Activated naive CD8-positive, alpha-beta T cell treated with anti-CD3 and anti-CD28 coated beads for 36 hours (primary cell): ENCODE results near the gene PDCD7. TPM values are rescaled to one million over a fixed set of nuclear protein-coding genes. Genes with fewer than 3 reads are reported as not detected.

ENCODE experiments used
- DNase-seq: peaks from one replicate; pipeline ENCODE4 v3.0.0; 2021
- H3K27ac Mint-ChIP-seq: one replicate; pipeline ENCODE4 v1.8.0; 2022; ENCODE audit warnings: mild to moderate bottlenecking, moderate library complexity, mixed read lengths
- H3K27me3 Mint-ChIP-seq: one replicate; pipeline ENCODE4 v1.8.0; 2022; ENCODE audit warnings: mild to moderate bottlenecking, mixed read lengths
- H3K36me3 Mint-ChIP-seq: one replicate; pipeline ENCODE4 v1.8.0; 2021; ENCODE audit warnings: mild to moderate bottlenecking, mixed read lengths
- H3K4me1 Mint-ChIP-seq: one replicate; pipeline ENCODE4 v1.8.0; 2021; ENCODE audit warnings: mixed read lengths
- H3K4me3 Mint-ChIP-seq: one replicate; pipeline ENCODE4 v1.8.0; 2022; ENCODE audit warnings: mild to moderate bottlenecking, moderate library complexity, mixed read lengths
- H3K9me3 Mint-ChIP-seq: one replicate; pipeline ENCODE4 v1.8.0; 2022; ENCODE audit warnings: mixed read lengths
- total RNA-seq, 2 experiments: library from RNA; stranded (reverse); gene quantifications; one replicate each; pipeline ENCODE4 v1.2.3, GENCODE V29; 2021

Gene PDCD7
- total RNA-seq, 2 experiments from 2014 or later: 33.1 to 34.3 TPM

DNA sequence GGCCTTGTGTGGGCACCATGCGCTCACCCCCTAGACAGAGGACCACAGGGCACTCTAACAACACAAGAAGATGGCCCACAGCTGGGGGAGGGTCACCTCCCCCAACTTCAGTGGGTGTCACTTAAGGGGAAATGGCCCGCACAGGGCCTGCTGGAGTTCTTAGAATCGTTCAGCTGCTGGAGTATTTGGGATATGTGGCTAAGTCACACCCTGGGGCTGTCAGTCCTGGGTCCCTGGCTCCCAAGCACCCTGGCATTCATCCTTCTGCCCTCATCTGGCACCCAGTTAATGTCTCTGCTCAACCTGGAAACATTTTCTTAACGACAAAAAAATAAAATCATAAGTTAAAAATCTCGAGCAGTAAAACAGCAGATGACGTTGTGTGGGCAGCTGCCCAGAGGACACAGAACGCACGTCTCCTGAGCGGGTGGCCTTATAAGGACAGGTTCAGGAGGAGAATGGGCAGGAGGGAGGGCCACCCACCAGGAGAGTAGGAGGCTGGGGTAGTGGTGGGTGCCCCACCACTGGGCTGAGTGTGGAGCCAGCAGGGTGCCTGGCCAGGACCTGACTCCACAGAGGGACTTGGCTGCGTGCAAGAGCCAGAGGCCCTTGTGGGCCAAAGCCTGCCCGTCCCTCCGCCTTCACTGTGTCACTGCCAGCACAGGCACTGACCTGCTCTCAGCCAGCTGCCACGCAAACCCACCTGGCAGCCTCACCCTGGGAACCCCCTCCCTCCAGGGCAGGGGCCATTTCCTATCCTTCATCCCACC is 45.5 kb downstream of the PDCD7 start:
- DNase-seq: no peak
- Mint-ChIP-seq H3K27me3 (peaks cover 5% of the 10 kb centered on the region), H3K4me1 (no peaks in the 10 kb centered on the region), H3K4me3 (no peak overlapping the region), H3K27ac (no peak overlapping the region), H3K36me3 (no peaks in the 10 kb centered on the region), H3K9me3 (no peaks in the 10 kb centered on the region)

DNA sequence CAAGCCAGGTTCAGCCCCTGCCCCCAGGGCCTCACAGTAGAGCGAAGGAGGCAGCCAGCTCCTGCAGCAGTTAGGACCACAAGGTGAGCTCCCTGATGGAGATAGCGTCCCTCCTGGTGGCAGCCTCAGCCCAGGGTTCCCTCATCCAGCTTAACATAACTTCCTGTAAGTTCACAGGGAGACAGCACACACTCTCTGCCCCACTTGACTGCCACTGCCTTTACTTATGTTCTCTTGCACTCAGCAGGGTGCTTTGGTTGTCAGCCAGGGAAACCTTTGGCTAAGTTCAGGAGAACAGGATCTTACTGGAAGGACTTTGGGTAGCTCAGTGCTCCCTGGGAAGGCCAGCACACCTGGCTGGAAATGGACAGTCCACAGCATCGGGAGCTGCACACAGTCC is 46.2 kb downstream of the PDCD7 start:
- H3K27ac Mint-ChIP-seq: no peak overlapping the region
- H3K4me3 Mint-ChIP-seq: no peak overlapping the region
- H3K4me1 Mint-ChIP-seq: peaks cover 6% of the 10 kb centered on the region
- DNase-seq: no peak
- no peaks in the 10 kb centered on the region for H3K36me3 Mint-ChIP-seq
- H3K9me3 Mint-ChIP-seq: no peaks in the 10 kb centered on the region
- H3K27me3 Mint-ChIP-seq: peaks cover 11% of the 10 kb centered on the region

DNA sequence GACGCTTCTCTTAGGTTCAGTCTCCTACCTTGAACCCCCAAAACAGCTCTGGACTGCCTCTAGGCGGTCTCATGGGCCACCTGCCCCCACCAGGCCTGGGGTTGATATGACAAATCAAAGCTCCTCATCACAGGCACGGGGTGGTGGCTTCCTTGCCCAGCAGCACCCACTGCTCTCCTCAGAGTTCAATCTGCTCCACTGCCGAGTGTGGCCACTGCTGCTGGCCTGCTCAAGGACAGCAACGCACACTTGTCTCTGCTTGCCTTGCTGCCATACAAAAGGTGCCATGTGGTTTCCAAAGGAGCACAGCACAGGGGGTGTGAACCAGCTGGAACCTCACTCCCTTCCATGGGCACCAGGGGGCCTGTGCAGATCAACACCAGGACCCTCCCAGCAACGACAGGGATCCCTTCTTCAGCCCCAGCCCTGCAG is 46.9 kb downstream of the PDCD7 start:
- DNase-seq: no peak
- Mint-ChIP-seq H3K27ac (no peak overlapping the region), H3K27me3 (peaks cover 14% of the 10 kb centered on the region), H3K9me3 (no peaks in the 10 kb centered on the region), H3K4me1 (peaks cover 11% of the 10 kb centered on the region), H3K36me3 (no peaks in the 10 kb centered on the region), H3K4me3 (no peak overlapping the region)

DNA sequence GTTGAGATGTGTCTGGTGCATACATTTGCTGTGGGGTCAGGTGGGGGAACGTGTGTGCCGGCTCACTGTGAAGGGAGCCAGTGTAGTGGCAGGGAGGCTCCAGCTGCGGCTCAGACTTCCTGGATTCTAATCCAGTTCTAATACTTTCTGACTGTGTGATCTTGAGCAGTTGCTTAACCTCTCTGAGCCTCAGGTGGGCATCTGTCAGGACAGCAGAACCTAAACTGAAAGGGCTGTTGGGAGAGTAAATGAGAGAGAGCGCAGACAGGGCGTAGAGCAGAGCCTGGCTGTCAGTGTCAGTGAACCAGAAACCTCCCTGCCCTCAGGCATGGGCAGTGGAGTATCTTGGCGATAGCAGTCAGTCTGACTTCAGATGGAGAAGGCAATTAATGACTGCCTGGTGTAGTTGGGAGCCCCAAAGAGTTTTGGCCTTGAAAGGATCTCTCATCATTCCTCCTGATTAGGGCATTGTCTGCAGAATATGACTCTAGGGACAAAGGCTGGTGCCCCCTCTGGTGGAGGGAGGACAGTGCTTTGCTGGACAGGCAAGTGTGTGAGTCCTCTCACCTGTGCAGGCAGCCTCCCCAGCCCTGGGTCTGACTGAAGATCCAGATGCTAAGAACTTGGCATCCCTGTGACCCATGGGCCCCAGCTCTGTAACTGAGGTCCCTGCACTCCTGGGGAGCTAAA is 47.5 kb downstream of the PDCD7 start:
- no peak for DNase-seq
- H3K27ac Mint-ChIP-seq: no peak overlapping the region
- peaks cover 17% of the 10 kb centered on the region for H3K27me3 Mint-ChIP-seq
- H3K9me3 Mint-ChIP-seq: no peaks in the 10 kb centered on the region
- H3K4me3 Mint-ChIP-seq: no peak overlapping the region
- H3K4me1 Mint-ChIP-seq: peaks cover 14% of the 10 kb centered on the region
- H3K36me3 Mint-ChIP-seq: no peaks in the 10 kb centered on the region

DNA sequence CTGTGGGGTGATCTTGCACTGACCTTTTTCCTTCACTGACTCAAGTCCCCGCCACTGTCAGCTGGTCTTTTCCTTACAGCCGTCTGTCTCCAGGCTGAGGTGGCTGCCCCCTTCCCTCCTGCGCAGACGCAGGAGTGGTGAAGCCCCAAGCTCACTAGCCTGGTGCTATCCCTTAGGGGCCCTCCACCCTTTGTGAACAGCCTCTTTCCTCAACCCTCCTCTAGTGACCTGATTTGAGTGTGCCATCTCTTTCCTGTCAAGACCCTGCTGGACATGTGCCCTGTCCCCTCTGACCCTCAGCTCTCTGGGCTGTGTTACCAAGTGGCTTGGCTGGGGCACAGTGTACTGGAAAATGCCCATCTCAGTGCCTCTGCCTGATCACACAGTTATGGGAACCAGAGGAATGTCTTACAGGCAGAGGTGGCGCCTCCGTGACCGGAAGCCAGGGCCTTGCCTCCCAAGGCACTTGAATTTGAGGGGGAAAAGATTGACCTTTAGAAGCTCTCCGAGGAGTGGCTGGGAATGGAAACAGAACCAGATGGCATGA is 48.3 kb downstream of the PDCD7 start:
- Mint-ChIP-seq H3K27ac (no peak overlapping the region), H3K4me1 (peaks cover 14% of the 10 kb centered on the region), H3K9me3 (no peaks in the 10 kb centered on the region), H3K36me3 (no peaks in the 10 kb centered on the region), H3K27me3 (peaks cover 21% of the 10 kb centered on the region), H3K4me3 (no peak overlapping the region)
- no peak for DNase-seq

DNA sequence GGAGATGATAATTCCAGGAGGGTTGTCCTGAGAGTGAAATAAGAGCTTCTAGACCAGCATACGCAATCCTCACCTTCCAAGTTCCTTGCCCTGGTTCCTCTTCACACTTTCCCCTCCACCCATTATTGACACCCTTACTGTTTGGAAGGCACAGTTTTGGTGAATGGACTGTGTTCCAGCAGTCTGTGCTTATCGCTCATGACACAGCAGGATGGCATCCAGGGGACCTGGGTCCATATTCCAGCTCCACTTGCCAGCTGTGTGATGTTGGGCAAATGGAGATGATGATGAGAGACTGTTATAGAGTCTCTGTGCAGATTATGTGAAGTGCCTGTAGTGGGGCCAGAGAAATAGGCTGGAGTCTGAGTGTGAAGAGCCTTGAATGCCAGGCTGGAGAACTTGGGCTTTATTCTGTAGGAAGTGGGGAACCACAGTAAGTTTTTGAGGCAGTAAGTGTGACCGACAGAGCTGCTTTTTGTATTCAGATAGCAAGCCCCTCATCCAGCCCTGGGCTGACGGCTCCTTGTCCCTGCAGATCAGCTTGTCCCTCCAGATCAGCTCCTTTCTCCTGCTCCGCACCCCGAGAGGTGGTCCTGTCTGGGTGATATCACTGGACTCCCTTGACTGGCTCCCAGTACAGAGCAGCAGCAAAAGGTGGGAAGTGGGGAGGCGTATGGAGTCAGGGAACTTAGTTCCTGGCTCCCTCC is 49.0 kb downstream of the PDCD7 start:
- Mint-ChIP-seq H3K36me3 (no peaks in the 10 kb centered on the region), H3K9me3 (no peaks in the 10 kb centered on the region), H3K27ac (no peak overlapping the region), H3K27me3 (peaks cover 21% of the 10 kb centered on the region), H3K4me1 (peaks cover 14% of the 10 kb centered on the region), H3K4me3 (no peak overlapping the region)
- DNase-seq: no peak

DNA sequence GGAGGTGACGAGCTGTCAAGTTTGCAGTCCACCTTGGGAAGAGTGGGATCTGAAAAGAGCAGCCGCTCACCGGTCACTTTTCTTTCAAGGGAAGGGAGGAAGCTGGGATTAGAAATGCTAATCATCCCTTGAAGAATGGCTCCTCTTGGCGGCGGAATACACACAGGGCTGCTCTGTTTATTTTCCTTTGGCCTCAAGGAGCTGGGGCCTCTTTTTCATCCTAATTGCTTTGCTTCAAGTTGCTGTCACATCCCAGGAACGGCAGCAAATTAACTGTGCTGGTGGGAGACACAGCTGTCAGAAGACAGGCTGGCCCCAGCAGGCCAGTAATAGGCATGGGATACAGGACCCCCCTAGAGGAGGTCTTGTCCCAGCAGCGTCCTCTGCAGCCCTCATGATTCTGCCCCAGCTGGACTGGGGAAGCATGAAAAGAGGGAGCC is 50.3 kb downstream of the PDCD7 start:
- DNase-seq: no peak
- Mint-ChIP-seq H3K4me1 (peaks cover 14% of the 10 kb centered on the region), H3K4me3 (no peak overlapping the region), H3K27ac (no peak overlapping the region), H3K27me3 (peaks cover 32% of the 10 kb centered on the region), H3K36me3 (no peaks in the 10 kb centered on the region), H3K9me3 (no peaks in the 10 kb centered on the region)

DNA sequence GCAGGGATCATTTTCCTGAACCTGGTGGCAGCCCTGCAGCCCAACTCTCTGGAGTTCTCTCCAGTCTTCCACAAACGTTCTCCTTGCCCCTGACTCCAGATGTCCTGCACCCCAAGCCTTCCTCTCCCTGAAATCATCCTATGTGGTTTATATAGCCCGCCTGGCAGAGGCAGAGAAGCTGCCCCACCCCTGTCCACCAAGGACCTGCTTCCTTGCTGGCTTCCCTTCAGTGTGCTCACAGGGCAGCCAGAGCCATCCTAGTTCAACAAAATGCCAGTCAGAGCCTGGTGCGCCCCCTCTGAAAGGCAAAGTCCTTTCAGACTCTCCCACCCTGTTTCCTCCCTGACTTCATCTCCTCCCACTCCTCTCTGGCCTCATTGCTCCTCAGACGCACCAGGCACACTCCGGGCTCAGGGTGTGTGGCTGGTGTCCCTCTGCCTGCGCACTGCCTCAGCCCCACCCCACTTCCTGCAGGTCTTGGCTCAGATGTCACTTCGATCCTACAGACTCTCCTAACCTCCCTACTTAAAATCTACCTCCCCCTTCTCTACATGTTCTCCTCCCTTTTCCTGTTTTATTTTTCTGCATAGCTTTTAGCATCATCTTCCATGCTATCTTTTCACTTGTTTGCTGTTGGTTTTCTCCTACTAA is 51.2 kb downstream of the PDCD7 start:
- Mint-ChIP-seq H3K27me3 (peaks cover 40% of the 10 kb centered on the region), H3K27ac (no peak overlapping the region), H3K36me3 (no peaks in the 10 kb centered on the region), H3K4me1 (peaks cover 19% of the 10 kb centered on the region), H3K9me3 (no peaks in the 10 kb centered on the region), H3K4me3 (no peak overlapping the region)
- DNase-seq: peak; percentile 32

DNA sequence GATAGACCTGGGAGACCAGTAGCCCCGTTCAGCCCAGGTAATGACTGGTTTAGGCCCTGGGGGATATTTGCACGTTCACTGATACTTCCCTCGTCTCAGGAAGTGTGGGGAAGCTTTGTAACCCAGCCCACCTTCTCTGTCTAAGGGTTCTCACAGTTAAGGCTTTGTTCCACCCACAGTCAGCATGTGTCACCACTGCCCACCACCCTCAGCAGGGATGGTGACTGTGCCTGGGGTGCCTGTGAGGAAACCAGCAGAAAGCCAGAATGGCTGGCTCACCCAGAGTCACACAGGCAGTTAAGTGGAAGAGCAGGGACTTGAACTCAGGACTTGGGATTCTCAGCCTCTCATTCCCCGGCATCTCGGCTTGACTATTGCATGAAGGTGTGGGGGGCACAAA is 51.9 kb downstream of the PDCD7 start:
- DNase-seq: peak; percentile 37
- Mint-ChIP-seq H3K4me1 (peaks cover 19% of the 10 kb centered on the region), H3K27me3 (peaks cover 40% of the 10 kb centered on the region), H3K4me3 (no peak overlapping the region), H3K27ac (no peak overlapping the region), H3K36me3 (no peaks in the 10 kb centered on the region), H3K9me3 (no peaks in the 10 kb centered on the region)

DNA sequence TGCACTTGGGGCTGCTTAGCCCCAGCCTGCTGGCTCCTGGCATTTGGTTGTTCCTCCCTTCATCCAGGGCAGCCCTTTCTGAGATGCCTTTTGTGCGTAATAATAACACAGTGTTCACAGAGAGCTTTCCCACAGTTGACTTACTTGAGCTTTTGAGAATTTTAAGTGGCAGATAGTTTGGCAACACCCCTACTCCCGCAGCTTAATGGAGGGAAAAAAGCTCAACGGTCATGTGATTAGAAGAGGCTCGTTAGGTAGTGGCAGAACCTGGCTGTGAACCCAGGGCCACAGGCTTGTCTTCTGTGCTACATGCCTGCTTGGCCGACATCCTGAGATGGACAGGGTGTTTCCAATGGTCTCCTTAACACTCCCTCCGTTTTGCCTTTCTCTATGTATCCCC is 52.3 kb downstream of the PDCD7 start:
- Mint-ChIP-seq H3K4me3 (no peak overlapping the region), H3K27me3 (peaks cover 44% of the 10 kb centered on the region)

DNA sequence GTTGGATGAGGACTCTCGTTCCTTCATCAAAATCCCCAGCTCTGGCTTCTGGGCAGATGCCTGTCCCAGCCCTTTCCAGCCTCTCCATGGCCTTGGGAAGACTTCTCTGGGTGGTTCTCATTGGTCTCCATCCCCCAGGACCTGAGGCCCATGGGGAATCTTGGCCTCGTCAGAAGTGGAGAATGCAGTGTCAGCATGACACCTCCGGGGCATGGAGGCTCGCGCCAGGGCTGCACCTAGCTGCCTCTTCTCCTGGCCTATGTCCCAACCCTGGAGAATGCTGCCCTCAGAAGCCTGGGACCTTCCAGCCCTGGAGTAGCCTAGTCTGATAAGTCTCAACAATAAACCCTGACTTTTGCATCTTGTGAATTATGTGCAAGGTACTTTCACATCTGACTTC is 54.0 kb downstream of the PDCD7 start:
- DNase-seq: no peak
- Mint-ChIP-seq H3K27ac (no peak overlapping the region), H3K27me3 (peaks cover 48% of the 10 kb centered on the region), H3K4me1 (peaks cover 19% of the 10 kb centered on the region), H3K4me3 (no peak overlapping the region), H3K9me3 (no peaks in the 10 kb centered on the region), H3K36me3 (no peaks in the 10 kb centered on the region)

More for the DNA sequence above, 52.3 kb downstream of the PDCD7 start:
- no peaks in the 10 kb centered on the region for H3K36me3 Mint-ChIP-seq
- peaks cover 19% of the 10 kb centered on the region for H3K4me1 Mint-ChIP-seq
- DNase-seq: no peak
- no peaks in the 10 kb centered on the region for H3K9me3 Mint-ChIP-seq
- H3K27ac Mint-ChIP-seq: no peak overlapping the region

DNA sequence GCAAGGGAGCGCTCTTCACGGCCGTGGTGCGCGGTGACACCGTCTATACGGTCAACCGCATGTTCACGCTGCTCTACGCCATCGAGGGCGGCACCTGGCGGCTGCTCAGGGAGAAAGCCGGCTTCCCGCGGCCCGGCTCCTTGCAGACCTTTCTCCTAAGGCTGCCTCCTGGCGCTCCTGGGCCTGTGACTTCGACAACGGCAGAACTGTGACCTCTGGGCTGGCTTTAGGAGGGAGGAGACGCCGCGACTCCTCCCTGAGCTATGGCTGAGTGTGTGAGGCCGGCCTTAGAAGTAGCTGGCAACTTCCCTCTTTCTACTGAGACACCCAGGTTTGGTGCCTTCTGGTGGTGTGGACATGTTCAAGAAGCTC is 55.6 kb downstream of the PDCD7 start:
- peaks cover 42% of the 10 kb centered on the region for H3K27me3 Mint-ChIP-seq
- H3K4me3 Mint-ChIP-seq: no peak overlapping the region
- peak; percentile 60 for DNase-seq
- no peaks in the 10 kb centered on the region for H3K36me3 Mint-ChIP-seq
- peaks cover 19% of the 10 kb centered on the region for H3K4me1 Mint-ChIP-seq
- no peak overlapping the region for H3K27ac Mint-ChIP-seq
- H3K9me3 Mint-ChIP-seq: no peaks in the 10 kb centered on the region

DNA sequence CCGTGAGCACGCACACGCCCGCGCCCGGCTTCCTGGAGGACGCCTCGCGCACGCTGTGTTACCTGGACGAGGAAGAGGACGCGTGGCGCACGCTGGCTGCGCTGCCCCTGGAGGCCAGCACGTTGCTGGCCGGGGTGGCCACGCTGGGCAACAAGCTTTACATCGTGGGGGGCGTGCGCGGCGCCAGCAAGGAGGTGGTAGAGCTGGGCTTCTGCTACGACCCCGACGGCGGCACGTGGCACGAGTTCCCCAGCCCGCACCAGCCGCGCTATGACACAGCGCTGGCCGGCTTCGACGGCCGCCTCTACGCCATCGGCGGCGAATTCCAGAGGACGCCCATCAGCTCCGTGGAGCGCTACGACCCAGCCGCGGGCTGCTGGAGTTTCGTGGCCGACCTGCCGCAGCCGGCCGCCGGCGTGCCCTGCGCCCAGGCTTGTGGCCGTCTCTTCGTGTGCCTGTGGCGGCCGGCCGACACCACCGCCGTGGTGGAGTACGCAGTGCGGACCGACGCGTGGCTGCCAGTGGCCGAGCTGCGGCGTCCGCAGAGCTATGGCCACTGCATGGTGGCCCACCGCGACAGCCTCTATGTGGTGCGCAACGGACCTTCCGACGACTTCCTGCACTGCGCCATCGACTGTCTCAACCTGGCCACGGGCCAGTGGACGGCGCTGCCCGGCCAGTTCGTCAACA is 56.2 kb downstream of the PDCD7 start:
- no peak for DNase-seq
- H3K27ac Mint-ChIP-seq: no peak overlapping the region
- H3K9me3 Mint-ChIP-seq: no peaks in the 10 kb centered on the region
- peaks cover 37% of the 10 kb centered on the region for H3K27me3 Mint-ChIP-seq
- H3K4me1 Mint-ChIP-seq: peaks cover 13% of the 10 kb centered on the region
- H3K36me3 Mint-ChIP-seq: no peaks in the 10 kb centered on the region
- H3K4me3 Mint-ChIP-seq: no peak overlapping the region

DNA sequence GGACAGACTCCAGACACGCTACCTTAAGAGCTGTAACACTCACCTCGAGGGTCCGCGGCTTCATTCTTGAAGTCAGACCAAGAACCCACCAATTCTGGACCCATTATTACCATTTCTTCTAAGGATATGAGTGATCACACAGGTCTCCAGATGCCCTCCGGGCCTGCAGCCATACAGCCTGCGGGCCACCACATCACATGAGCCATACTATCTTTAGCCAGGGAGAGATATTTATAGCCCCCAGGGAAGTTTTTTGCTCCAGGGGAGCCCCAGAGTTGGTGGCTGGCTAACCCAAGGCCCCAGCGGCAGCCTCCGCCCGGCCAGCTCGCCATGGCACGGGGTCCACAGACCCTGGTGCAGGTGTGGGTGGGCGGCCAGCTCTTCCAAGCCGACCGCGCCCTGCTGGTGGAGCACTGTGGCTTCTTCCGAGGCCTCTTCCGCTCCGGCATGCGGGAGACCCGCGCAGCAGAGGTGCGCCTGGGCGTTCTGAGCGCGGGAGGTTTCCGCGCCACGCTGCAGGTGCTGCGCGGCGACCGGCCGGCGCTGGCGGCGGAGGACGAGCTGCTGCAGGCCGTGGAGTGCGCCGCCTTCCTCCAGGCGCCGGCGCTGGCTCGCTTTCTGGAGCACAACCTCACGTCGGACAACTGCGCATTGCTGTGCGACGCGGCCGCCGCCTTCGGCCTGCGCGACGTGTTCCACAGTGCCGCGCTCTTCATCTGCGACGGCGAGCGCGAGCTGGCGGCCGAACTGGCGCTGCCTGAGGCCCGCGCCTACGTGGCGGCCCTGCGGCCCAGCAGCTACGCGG is 56.9 kb downstream of the PDCD7 start, which contains the start of gene KBTBD13:
Gene KBTBD13 (plus strand): TSS at position 261 of the 805 bp plus-strand sequence. CDS start 70 bp downstream, at position 331.
- Mint-ChIP-seq H3K36me3 (no peaks in the 10 kb centered on the region), H3K4me3 (no peak within 1 kb of the TSS)

More for the DNA sequence above, 56.9 kb downstream of the PDCD7 start, which contains the start of gene KBTBD13:
- Mint-ChIP-seq H3K27ac (peak within 1 kb of the TSS; percentile 26), H3K9me3 (no peaks in the 10 kb centered on the region), H3K4me1 (peaks cover 8% of the 10 kb centered on the region), H3K27me3 (peaks cover 34% of the 10 kb centered on the region)
- no peak for DNase-seq
